Activated CD4-positive, alpha-beta memory T cell treated with anti-CD3 and anti-CD28 coated beads for 36 hours (primary cell): Measurements from ENCODE around the gene EML6. TPM values are rescaled to one million over a fixed set of nuclear protein-coding genes. Genes with fewer than 3 reads are reported as not detected.
A peak's percentile ranks its signal among the peaks of the same experiment; 100 is the strongest.

ENCODE experiments used
- CTCF ChIA-PET: fragments of 350-600 bp; sonication (Branson Sonifier 250); formaldehyde crosslinking; loops from one replicate; lab custom pipeline; 2021; ENCODE audit warnings: antibody characterized with exemption, inconsistent platforms; lab: Charles Lee
- POLR2A ChIA-PET: fragments of 350-600 bp; sonication (Branson Sonifier 250); formaldehyde crosslinking; loops from one replicate; lab custom pipeline; 2021; ENCODE audit warnings: antibody characterized with exemption; lab: Charles Lee
- DNase-seq: peaks from one replicate; pipeline ENCODE4 v3.0.0-alpha.2; 2020
- H3K27ac Mint-ChIP-seq: one replicate; pipeline ENCODE4 v1.8.0; 2021; ENCODE audit warnings: mixed read lengths
- H3K27me3 Mint-ChIP-seq: one replicate; pipeline ENCODE4 v1.8.0; 2021; ENCODE audit warnings: mixed read lengths
- H3K36me3 Mint-ChIP-seq: one replicate; pipeline ENCODE4 v1.8.0; 2021; ENCODE audit warnings: mixed read lengths
- H3K4me1 Mint-ChIP-seq: one replicate; pipeline ENCODE4 v1.8.0; 2021; ENCODE audit warnings: low read depth, mixed read lengths
- H3K4me3 Mint-ChIP-seq: one replicate; pipeline ENCODE4 v1.8.0; 2021; ENCODE audit warnings: mild to moderate bottlenecking, mixed read lengths
- H3K9me3 Mint-ChIP-seq: one replicate; pipeline ENCODE4 v1.8.0; 2021; ENCODE audit warnings: mixed read lengths
- intact Hi-C: fragments of 100-400 bp; cut with micrococcal nuclease; formaldehyde crosslinking; loops from one replicate; pipeline ENCODE4 v1.15.1; 2023
- total RNA-seq, 2 experiments: library from RNA; stranded (reverse); gene quantifications; one replicate each; pipeline ENCODE4 v1.2.3, GENCODE V29; 2021

EML6 gene
- total RNA-seq, 2 experiments from 2014 or later, result 0.46 to 0.50 TPM

DNA sequence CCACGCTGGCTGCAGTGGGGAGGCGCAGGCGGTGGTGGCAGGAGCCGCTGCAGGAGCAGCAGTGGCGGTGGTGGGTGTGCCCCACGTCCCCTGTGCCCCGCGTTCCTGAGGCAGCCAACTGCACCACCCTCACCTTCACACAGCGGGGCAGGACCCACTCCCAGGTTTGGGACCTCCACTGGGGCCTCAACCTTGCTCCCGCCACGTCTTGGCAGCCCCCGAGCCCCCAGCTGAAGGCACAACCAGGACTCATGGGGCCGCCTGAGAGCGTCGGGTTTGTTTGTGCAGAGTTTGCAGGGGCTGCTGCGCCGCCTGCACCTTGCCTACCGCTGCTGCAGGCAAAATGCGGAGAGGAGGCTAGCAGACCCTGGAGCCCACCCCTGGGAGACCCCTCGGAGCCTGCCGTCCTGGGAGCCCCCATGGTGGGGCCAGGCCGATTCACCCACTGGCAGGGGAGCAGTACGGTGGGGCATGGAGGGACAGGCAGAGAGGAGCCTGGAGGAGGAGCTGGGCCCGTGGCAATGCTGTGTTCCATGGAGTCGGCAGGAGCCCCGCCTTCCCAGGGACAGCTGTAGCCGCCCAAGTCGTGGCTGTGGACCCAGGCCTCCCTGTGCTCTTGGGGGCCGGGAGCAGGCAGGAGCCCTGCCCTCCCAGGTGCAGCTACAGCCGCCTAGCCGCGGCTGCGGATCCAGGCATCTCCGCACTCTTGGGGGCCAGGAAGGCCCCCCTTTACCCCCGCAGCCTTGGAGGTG is 14.7 kb upstream of the EML6 start:
- Mint-ChIP-seq H3K27ac (no peak overlapping the region), H3K4me3 (no peak overlapping the region), H3K4me1 (no peaks in the 10 kb centered on the region), H3K27me3 (peaks cover 29% of the 10 kb centered on the region), H3K9me3 (no peaks in the 10 kb centered on the region), H3K36me3 (no peaks in the 10 kb centered on the region)
- DNase-seq, result peak; percentile 18
- CTCF ChIA-PET, result interaction anchor here (1.0 to 8.0 kb wide), 5 partner anchors 43 to 186 kb away, joined by 3 to 228 read pairs (median 14); no protein-coding TSS in a partner anchor
- intact Hi-C loops, result no loop called here
- POLR2A ChIA-PET, result no interaction called here

DNA sequence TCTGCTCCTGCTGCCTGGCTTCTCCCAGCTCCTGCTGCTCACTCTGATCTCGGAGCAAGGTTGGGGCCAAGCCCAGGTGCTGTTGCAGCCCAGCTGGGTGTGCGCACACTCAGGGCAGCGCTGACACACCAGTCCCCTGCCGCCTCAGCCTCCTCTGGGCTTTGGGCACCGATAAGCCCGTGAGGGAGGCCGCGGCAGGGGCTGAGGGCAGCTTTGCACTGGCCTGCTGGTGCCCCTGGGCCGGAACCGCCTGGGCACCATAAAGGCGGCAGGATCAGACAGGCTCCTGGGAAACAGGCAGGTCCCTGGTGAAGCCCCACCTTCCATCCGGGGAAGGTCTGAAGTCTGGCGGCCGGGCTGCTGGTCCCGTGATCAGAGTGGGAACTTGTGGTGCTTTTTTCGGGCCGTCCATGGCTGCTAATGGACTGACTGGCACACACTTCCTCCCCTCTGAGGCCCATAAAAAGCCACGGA is 14.1 kb upstream of the EML6 start:
- H3K4me3 Mint-ChIP-seq, result no peak overlapping the region
- intact Hi-C loops, result no loop called here
- H3K4me1 Mint-ChIP-seq, result no peaks in the 10 kb centered on the region
- POLR2A ChIA-PET, result no interaction called here
- H3K9me3 Mint-ChIP-seq, result no peaks in the 10 kb centered on the region
- H3K27ac Mint-ChIP-seq, result no peak overlapping the region
- H3K36me3 Mint-ChIP-seq, result no peaks in the 10 kb centered on the region
- no peak for DNase-seq
- H3K27me3 Mint-ChIP-seq, result peaks cover 29% of the 10 kb centered on the region
- CTCF ChIA-PET, result interaction anchor here (1.0 to 8.0 kb wide), 5 partner anchors 44 to 186 kb away, joined by 3 to 228 read pairs (median 4); no protein-coding TSS in a partner anchor

DNA sequence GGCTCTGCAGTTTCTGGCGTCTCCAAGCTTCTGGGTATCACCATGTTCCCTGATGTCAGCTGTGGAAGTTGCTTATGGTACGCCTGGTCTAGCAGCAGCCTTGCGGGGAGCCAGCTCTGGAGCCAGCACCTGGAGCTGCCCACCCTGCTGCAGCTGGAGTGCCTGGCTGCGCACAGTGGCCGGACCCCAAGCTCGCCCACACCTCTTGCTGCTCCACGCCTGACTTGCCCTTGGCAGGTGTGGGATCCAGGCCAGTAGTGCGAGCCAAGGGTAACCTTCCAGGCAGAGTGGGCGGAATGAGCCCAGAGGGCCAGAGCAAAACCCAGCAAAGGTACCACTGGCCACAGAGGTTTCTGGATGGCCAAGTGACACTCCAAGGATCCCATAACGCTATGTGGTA is 13.2 kb upstream of the EML6 start:
- no peak overlapping the region for H3K4me3 Mint-ChIP-seq
- H3K27ac Mint-ChIP-seq, result no peak overlapping the region
- H3K9me3 Mint-ChIP-seq, result no peaks in the 10 kb centered on the region
- intact Hi-C loops, result no loop called here
- H3K27me3 Mint-ChIP-seq, result peaks cover 31% of the 10 kb centered on the region
- DNase-seq, result no peak
- ChIA-PET CTCF (interaction anchor here (0.7 to 8.0 kb wide), 4 partner anchors 34 to 129 kb away, joined by 3 to 228 read pairs (median 8); no protein-coding TSS in a partner anchor), POLR2A (interaction anchor here (0.5 kb wide), 1 partner anchor 164 kb away, joined by 3 read pairs; no protein-coding TSS in a partner anchor)
- no peaks in the 10 kb centered on the region for H3K36me3 Mint-ChIP-seq
- no peaks in the 10 kb centered on the region for H3K4me1 Mint-ChIP-seq

DNA sequence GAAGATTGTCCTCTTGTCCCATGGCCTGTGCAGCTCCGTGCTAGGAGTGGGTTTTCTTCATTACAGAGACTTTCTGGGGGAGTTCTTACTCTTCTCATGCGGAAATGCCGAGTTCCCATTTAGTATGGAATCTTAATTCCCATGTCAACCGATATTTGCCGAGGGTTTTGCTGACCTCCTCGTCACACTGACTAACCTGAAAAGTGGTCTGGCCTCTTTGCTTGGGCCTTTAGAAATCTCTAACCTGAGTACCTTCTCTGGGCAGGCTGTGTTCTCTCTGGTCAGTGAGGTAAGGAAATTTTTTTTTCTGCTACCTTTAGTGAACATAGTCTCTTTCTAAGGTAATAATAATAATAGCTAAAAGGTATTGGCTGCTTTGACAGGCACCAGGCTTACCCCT is 10.9 kb upstream of the EML6 start:
- H3K4me1 Mint-ChIP-seq, result no peaks in the 10 kb centered on the region
- peaks cover 31% of the 10 kb centered on the region for H3K27me3 Mint-ChIP-seq
- H3K4me3 Mint-ChIP-seq, result no peak overlapping the region
- H3K36me3 Mint-ChIP-seq, result no peaks in the 10 kb centered on the region
- intact Hi-C loops, result no loop called here
- POLR2A ChIA-PET, result no interaction called here
- no peaks in the 10 kb centered on the region for H3K9me3 Mint-ChIP-seq
- no peak for DNase-seq
- CTCF ChIA-PET, result no interaction called here
- H3K27ac Mint-ChIP-seq, result no peak overlapping the region

DNA sequence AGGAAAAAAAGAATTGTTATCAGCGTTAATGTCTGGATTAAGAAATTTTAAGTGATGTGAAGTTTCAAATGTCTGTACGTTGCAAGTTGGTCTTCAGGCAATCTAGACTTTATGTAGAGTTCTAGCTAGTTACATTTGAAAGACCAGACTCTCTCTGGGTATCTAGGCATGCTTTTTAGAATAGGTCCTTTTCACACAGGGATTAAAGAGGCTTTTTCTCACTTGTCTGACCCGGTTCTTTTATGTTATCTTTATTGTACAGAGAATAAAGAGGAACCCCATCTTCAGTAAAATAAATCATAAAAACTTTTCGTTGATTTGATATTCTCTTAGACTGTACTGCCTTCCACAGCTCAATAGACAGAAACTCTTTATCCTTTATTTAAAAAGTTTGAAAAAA is 8.5 kb upstream of the EML6 start:
- peaks cover 27% of the 10 kb centered on the region for H3K27me3 Mint-ChIP-seq
- no peak overlapping the region for H3K4me3 Mint-ChIP-seq
- no peak for DNase-seq
- no peaks in the 10 kb centered on the region for H3K9me3 Mint-ChIP-seq
- no peaks in the 10 kb centered on the region for H3K36me3 Mint-ChIP-seq
- POLR2A ChIA-PET, result interaction anchor here (0.6 kb wide), 1 partner anchor 10 kb away, joined by 5 read pairs; no protein-coding TSS in a partner anchor
- CTCF ChIA-PET, result interaction anchor here (0.6 to 1.2 kb wide), 2 partner anchors 32 to 124 kb away, joined by 3 read pairs; no protein-coding TSS in a partner anchor
- no peak overlapping the region for H3K27ac Mint-ChIP-seq
- no peaks in the 10 kb centered on the region for H3K4me1 Mint-ChIP-seq
- intact Hi-C loops, result loop anchor here (1.0 kb wide), 1 partner anchor 41 kb away; no protein-coding TSS in a partner anchor

DNA sequence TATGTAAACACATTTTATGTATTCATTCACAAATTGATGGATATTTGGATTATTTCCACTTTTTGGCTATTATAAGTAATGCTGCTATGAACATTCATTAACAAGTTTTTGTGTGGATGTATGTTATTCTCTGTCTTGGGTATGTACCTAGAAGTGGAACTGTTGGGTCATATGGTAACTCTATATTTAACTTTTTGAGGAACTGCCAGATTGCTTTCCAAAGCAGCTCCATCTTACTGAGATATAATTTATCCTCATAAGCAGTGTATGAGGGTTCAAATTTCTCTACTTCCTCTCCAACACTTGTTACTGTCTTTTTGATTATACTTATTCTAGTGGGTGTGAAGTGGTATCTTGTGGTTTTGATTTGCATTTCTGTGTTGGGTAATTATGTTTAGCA is 7.1 kb upstream of the EML6 start:
- no peak overlapping the region for H3K4me3 Mint-ChIP-seq
- H3K27ac Mint-ChIP-seq, result no peak overlapping the region
- H3K36me3 Mint-ChIP-seq, result no peaks in the 10 kb centered on the region
- DNase-seq, result no peak
- POLR2A ChIA-PET, result no interaction called here
- CTCF ChIA-PET, result interaction anchor here (0.8 kb wide), 1 partner anchor 12 kb away, joined by 3 read pairs; no protein-coding TSS in a partner anchor
- H3K9me3 Mint-ChIP-seq, result no peaks in the 10 kb centered on the region
- H3K4me1 Mint-ChIP-seq, result no peaks in the 10 kb centered on the region
- intact Hi-C loops, result no loop called here
- peaks cover 24% of the 10 kb centered on the region for H3K27me3 Mint-ChIP-seq

DNA sequence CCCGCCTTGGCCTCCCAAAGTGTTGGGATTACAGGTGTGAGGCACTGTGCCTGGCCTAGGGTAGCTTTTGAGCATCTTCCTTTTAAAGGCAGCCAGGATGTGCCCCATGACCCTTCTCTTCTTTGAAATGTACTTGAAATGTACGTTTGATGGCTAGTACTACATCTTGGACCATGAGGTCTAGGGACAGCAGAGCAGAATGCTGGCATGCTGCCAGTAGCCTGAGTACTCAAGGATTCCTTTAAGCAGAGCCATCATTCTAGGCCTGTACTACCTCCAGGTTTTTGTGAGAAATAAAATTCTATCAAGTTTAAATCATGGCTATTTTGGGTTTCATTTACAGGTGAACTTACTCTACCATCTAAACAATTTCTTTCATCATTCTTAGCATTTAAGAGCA is 2.9 kb upstream of the EML6 start:
- Mint-ChIP-seq H3K4me3 (no peak overlapping the region), H3K27me3 (peaks cover 26% of the 10 kb centered on the region)
- CTCF ChIA-PET, result no interaction called here

DNA sequence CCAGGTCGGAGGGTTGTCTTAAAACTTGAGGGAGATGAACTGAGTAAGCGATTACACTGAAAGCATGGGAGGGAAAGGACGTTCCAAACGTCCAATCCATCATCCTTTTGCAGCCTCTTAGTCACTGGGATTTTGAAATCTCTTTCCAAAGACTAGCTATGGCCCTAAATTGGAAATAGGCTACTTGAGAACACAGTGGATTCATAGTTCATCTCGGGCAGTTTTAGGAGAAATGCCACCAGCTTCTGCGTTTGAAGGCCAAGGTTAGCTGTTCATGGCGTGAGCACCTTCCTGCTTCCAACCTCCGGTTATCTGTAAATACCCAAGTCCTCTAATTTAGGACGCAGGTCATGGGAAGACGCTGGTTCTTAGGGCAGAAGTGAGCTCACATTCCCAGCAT is 821 bp upstream of the EML6 start:
- intact Hi-C loops, result loop anchor here (1.0 to 10.0 kb wide), 13 partner anchors 42 to 958 kb away; partner anchors contain the start of genes ACYP2, CFAP36, CHAC2 and CLHC1
- no peaks in the 10 kb centered on the region for H3K9me3 Mint-ChIP-seq
- H3K27ac Mint-ChIP-seq, result no peak overlapping the region
- ChIA-PET POLR2A (interaction anchor here (1.1 to 1.3 kb wide), 2 partner anchors 150 to 163 kb away, joined by 4 read pairs; no protein-coding TSS in a partner anchor), CTCF (interaction anchor here (0.9 to 3.2 kb wide), 6 partner anchors 17 to 198 kb away, joined by 3 to 20 read pairs (median 11); no protein-coding TSS in a partner anchor)
- H3K4me1 Mint-ChIP-seq, result peaks cover 12% of the 10 kb centered on the region
- H3K27me3 Mint-ChIP-seq, result peaks cover 36% of the 10 kb centered on the region
- no peak for DNase-seq
- H3K36me3 Mint-ChIP-seq, result no peaks in the 10 kb centered on the region
- peak overlapping the region; percentile 85 for H3K4me3 Mint-ChIP-seq

More for the DNA sequence above, 2.9 kb upstream of the EML6 start:
- intact Hi-C loops, result loop anchor here (5.0 to 10.0 kb wide), 3 partner anchors 702 to 956 kb away; partner anchors contain the start of genes CFAP36 and CHAC2
- peaks cover 12% of the 10 kb centered on the region for H3K4me1 Mint-ChIP-seq
- POLR2A ChIA-PET, result no interaction called here
- no peak for DNase-seq
- no peak overlapping the region for H3K27ac Mint-ChIP-seq
- H3K9me3 Mint-ChIP-seq, result no peaks in the 10 kb centered on the region
- no peaks in the 10 kb centered on the region for H3K36me3 Mint-ChIP-seq

DNA sequence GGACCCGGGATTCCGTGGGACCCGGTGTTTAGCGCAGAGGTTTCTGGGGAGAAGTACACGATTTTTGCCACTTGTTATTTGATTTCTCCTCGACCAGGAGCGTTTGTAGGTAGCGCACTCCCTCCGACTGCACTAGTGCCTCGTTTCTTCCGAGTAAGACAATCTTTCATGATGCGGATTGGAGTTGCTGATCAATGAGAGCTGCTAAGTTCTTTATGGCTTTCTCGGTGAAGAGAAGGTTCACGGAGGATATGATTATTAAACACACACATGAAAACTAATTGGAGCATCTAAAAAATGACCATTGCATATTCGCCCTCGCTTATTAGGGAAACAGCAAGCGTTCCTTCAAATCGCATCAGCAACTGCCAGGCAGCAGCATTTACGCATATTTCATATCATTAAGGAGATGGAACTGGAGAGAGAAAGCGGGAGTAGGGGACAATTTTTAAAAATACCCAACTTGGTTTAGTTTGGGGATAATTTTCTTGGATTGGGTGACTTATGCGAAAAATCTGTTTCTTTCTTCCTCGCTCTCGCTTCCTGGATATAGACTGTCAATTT is 616 bp downstream of the EML6 start:
- Mint-ChIP-seq H3K9me3 (no peaks in the 10 kb centered on the region), H3K27me3 (peaks cover 29% of the 10 kb centered on the region), H3K4me1 (peaks cover 12% of the 10 kb centered on the region), H3K27ac (no peak overlapping the region), H3K4me3 (peak overlapping the region; percentile 85), H3K36me3 (no peaks in the 10 kb centered on the region)
- intact Hi-C loops, result loop anchor here (1.0 to 10.0 kb wide), 13 partner anchors 44 to 959 kb away; partner anchors contain the start of genes ACYP2, CFAP36, CHAC2 and CLHC1
- POLR2A ChIA-PET, result interaction anchor here (1.3 kb wide), 1 partner anchor 164 kb away, joined by 4 read pairs; no protein-coding TSS in a partner anchor
- CTCF ChIA-PET, result interaction anchor here (0.7 to 3.2 kb wide), 5 partner anchors 19 to 115 kb away, joined by 3 to 20 read pairs (median 16); no protein-coding TSS in a partner anchor
- DNase-seq, result no peak

DNA sequence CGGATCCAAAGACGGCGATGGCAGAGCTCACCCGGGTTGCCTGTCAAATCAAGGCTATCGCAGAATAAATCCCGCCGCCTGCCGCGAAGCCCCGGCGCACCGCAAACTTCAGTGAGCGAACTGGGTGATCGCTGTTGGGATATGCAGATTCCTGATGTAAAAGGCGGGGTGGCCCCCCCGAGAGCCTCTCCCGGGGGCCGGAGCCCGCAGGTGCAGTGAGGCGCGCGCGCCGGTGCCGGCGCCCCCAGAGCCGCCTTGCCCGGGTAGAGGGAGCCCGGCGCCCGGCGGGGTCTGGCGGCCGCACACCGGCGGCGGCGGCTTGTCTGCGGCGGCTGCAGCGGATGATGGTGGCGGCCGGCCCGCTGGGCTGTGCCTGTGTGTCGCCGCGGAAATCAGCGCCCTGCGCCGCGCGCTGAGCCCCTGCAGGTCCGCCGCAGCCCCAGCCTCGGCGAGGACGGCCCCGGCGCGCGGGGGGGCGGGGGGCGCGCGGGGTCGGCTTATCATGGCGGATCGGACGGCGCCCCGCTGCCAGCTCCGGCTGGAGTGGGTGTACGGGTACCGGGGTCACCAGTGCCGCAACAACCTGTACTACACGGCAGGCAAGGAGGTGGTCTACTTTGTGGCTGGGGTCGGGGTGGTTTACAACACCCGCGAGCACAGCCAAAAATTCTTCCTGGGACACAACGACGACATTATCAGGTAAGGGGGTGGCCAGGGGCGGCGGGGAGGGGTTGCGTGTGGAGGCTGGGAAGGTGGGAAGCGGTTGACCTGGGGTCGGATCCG is 1.3 kb downstream of the EML6 start:
- peak; percentile 45 for DNase-seq
- ChIA-PET CTCF (interaction anchor here (0.7 to 3.2 kb wide), 4 partner anchors 59 to 115 kb away, joined by 3 to 20 read pairs (median 10); no protein-coding TSS in a partner anchor), POLR2A (no interaction called here)
- Mint-ChIP-seq H3K9me3 (no peaks in the 10 kb centered on the region), H3K36me3 (no peaks in the 10 kb centered on the region), H3K27me3 (peaks cover 29% of the 10 kb centered on the region), H3K4me1 (peaks cover 12% of the 10 kb centered on the region), H3K4me3 (peak overlapping the region; percentile 85), H3K27ac (no peak overlapping the region)
- intact Hi-C loops, result loop anchor here (5.0 to 10.0 kb wide), 3 partner anchors 698 to 960 kb away; partner anchors contain the start of genes CFAP36 and CHAC2
